ENCODE measurements around the gene ZNF175.

DNA sequence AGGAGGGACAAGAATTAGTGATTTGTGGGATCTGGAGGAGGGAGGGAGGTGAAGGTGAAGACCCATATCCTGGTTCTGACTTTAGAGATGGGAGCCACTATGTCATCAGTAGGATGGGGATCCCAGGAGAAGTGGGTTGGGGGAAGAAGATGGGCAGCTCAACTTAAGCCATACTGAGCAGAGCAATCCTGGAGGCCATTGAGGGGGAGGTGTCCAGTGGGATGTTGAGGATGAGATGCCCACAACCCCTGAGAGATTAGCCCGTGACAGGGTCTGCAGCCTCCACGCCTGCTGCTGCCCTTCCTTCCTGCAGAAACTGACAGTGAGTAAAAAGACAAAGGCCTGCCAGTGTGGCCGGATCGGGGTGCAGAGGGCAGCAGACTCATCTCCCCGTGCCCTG lies 28.4 kb upstream of the ZNF175 start:
- TF ChIP-seq POLR2A (IDR thresholded peaks at IDR 0.05) (no peak), CTCF (IDR thresholded peaks at IDR 0.05) (no peak)
